Peyer's patch (tissue), 4 donors: ENCODE measurements around the gene MRPL3. TPM values are rescaled to one million over a fixed set of nuclear protein-coding genes. Genes with fewer than 3 reads are reported as not detected.

Experiments used
- DNase-seq, 3 donors: peaks; one replicate each; pipeline ENCODE4 v3.0.0-alpha.2; 2017 to 2019
- H3K27ac ChIP-seq, 4 donors: fragments of 200-600 bp; sonication (generic); one replicate each; pipeline ENCODE4 v1.5.1; 2016 to 2019
- H3K27me3 ChIP-seq, 2 donors: fragments of 200-600 bp; sonication (generic); one replicate each; pipeline ENCODE4 v1.5.1; 2019
- H3K36me3 ChIP-seq, 3 donors: fragments of 200-600 bp; sonication (generic); one replicate each; pipeline ENCODE4 v1.5.1; 2016 to 2019
- H3K4me1 ChIP-seq, 4 donors: fragments of 200-600 bp; sonication (generic); one replicate each; pipeline ENCODE4 v1.5.1; 2016 to 2019
- H3K4me3 ChIP-seq, 4 donors: fragments of 200-600 bp; sonication (generic); 1 replicate in 3 of 4; 2 replicates in 1 of 4; pipeline ENCODE4 v1.5.1; 2016 to 2019; ENCODE audit warnings: mild to moderate bottlenecking in 1 of 4
- H3K9me3 ChIP-seq, 4 donors: fragments of 200-600 bp; sonication (generic); one replicate each; pipeline ENCODE4 v1.5.1; 2016 to 2019; ENCODE audit warnings: mild to moderate bottlenecking in 1 of 4
- POLR2A ChIP-seq, 2 donors: fragments of 450-650 bp; IDR thresholded peaks; one replicate each; pipeline ENCODE4 v1.5.1; 2017; ENCODE audit warnings: antibody characterized with exemption in 2 of 2, mild to moderate bottlenecking in 2 of 2, moderate library complexity in 2 of 2
- total RNA-seq, 4 donors: library from RNA; depleted of rRNA; stranded (reverse); fragments of >200 nt; gene quantifications; one replicate each; pipeline ENCODE4 v1.1.0, GENCODE V29; 2016
- TF ChIP-seq, protein P1 (sequence below), 6 experiments: fragments of 450-650 bp in 4 of 6; fragments of 200-600 bp in 2 of 6; sonication (generic) in 1 of 6; IDR thresholded peaks; one replicate each; pipeline ENCODE4 v1.5.1; 2017 to 2019; ENCODE audit warnings: antibody characterized with exemption in 6 of 6, mild to moderate bottlenecking in 3 of 6, moderate library complexity in 1 of 6

Gene MRPL3
- total RNA-seq, 4 donors from 2014 or later, result 55.9 to 69.5 (median 64.8) TPM

GRCh38 chr3:131480116-131480515 is 22.7 kb downstream of the MRPL3 start:
- peaks cover 0 to 10% (median 0%) of the 10 kb centered on the region in 3 donors for H3K36me3 ChIP-seq
- no peak for TF ChIP-seq POLR2A (IDR thresholded peaks at IDR 0.05)
- TF ChIP-seq, protein P1, sequence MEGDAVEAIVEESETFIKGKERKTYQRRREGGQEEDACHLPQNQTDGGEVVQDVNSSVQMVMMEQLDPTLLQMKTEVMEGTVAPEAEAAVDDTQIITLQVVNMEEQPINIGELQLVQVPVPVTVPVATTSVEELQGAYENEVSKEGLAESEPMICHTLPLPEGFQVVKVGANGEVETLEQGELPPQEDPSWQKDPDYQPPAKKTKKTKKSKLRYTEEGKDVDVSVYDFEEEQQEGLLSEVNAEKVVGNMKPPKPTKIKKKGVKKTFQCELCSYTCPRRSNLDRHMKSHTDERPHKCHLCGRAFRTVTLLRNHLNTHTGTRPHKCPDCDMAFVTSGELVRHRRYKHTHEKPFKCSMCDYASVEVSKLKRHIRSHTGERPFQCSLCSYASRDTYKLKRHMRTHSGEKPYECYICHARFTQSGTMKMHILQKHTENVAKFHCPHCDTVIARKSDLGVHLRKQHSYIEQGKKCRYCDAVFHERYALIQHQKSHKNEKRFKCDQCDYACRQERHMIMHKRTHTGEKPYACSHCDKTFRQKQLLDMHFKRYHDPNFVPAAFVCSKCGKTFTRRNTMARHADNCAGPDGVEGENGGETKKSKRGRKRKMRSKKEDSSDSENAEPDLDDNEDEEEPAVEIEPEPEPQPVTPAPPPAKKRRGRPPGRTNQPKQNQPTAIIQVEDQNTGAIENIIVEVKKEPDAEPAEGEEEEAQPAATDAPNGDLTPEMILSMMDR (IDR thresholded peaks at IDR 0.05), result no peak
- no peak overlapping the region for H3K4me3 ChIP-seq
- no peaks in the 10 kb centered on the region for H3K27me3 ChIP-seq
- no peak overlapping the region for H3K27ac ChIP-seq
- H3K9me3 ChIP-seq, result no peaks in the 10 kb centered on the region
- H3K4me1 ChIP-seq, result no peaks in the 10 kb centered on the region
- no peak for DNase-seq

- H3K4me1 ChIP-seq, result no peaks in the 10 kb centered on the region
- DNase-seq, result no peak
- TF ChIP-seq, protein P1 (IDR thresholded peaks at IDR 0.05), result no peak
- TF ChIP-seq POLR2A (IDR thresholded peaks at IDR 0.05), result no peak
- H3K4me3 ChIP-seq, result no peak overlapping the region
- no peaks in the 10 kb centered on the region for H3K36me3 ChIP-seq
- H3K27ac ChIP-seq, result no peak overlapping the region
- H3K27me3 ChIP-seq, result no peaks in the 10 kb centered on the region
- no peaks in the 10 kb centered on the region for H3K9me3 ChIP-seq
These were observed 25.0 kb downstream of the MRPL3 start for GRCh38 chr3:131477813-131478212.

- Histone ChIP-seq H3K27me3 (no peaks in the 10 kb centered on the region), H3K36me3 (peaks cover 0 to 24% (median 0%) of the 10 kb centered on the region in 3 donors), H3K9me3 (no peaks in the 10 kb centered on the region), H3K4me3 (no peak overlapping the region), H3K27ac (no peak overlapping the region), H3K4me1 (no peaks in the 10 kb centered on the region)
- no peak for DNase-seq
- no peak for TF ChIP-seq POLR2A (IDR thresholded peaks at IDR 0.05)
- TF ChIP-seq, protein P1 (IDR thresholded peaks at IDR 0.05), result no peak
These were observed 28.7 kb downstream of the MRPL3 start for GRCh38 chr3:131474115-131474514.

DNA sequence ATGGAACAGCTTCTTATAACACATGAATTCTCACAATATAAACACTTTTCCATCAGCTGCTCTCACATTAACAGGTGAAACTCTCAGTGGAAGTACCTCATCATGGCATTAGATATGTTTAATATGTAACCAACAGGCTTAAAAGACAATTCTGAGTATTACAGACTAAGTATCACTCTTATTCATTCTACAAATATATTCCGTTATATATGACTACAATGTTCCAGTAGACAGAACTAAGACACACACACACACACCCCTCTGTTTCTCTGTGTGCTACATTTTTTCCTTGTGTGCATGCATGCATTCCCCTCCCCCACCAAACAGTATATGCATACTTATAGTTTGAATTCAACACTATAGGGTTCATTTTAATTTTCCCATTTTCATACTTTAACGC is 32.4 kb downstream of the MRPL3 start:
- no peak overlapping the region for H3K27ac ChIP-seq
- H3K9me3 ChIP-seq, result no peaks in the 10 kb centered on the region
- no peaks in the 10 kb centered on the region for H3K27me3 ChIP-seq
- no peak for DNase-seq
- H3K36me3 ChIP-seq, result peaks cover 0 to 45% (median 0%) of the 10 kb centered on the region in 3 donors
- no peak for TF ChIP-seq POLR2A (IDR thresholded peaks at IDR 0.05)
- TF ChIP-seq, protein P1 (IDR thresholded peaks at IDR 0.05), result no peak
- H3K4me1 ChIP-seq, result no peaks in the 10 kb centered on the region
- H3K4me3 ChIP-seq, result no peak overlapping the region

GRCh38 chr3:131458653-131459052 is 44.1 kb downstream of the MRPL3 start:
- no peaks in the 10 kb centered on the region for H3K9me3 ChIP-seq
- no peak for DNase-seq
- no peak overlapping the region for H3K4me3 ChIP-seq
- H3K27me3 ChIP-seq, result no peaks in the 10 kb centered on the region
- no peak for TF ChIP-seq POLR2A (IDR thresholded peaks at IDR 0.05)
- TF ChIP-seq, protein P1 (IDR thresholded peaks at IDR 0.05), result no peak
- H3K36me3 ChIP-seq, result peaks cover 0 to 30% (median 0%) of the 10 kb centered on the region in 3 donors
- no peak overlapping the region for H3K27ac ChIP-seq
- H3K4me1 ChIP-seq, result no peaks in the 10 kb centered on the region

DNA sequence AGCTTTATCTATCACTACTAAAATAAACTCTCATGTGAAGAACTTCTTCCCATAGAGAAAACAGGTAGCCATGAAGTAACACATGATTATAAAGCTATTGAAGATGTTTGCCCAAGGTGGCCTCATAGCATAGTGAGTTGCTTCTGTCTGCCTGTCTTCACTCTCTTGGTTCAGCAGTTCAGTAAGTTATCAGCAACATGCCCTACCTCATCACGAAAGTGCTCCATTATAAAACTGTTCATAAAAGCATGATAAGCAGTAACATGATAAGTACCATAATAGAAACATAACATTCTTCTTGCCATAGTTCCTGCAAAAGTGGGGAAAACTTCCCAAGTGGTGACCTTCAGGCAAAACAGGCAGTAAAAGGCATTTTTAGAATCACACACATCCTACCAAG is 45.6 kb downstream of the MRPL3 start:
- TF ChIP-seq, protein P1 (IDR thresholded peaks at IDR 0.05), result no peak
- no peak for TF ChIP-seq POLR2A (IDR thresholded peaks at IDR 0.05)
- Histone ChIP-seq H3K4me3 (no peak overlapping the region), H3K27me3 (no peaks in the 10 kb centered on the region), H3K36me3 (peaks cover 0 to 22% (median 0%) of the 10 kb centered on the region in 3 donors), H3K4me1 (no peaks in the 10 kb centered on the region), H3K27ac (no peak overlapping the region), H3K9me3 (no peaks in the 10 kb centered on the region)
- DNase-seq, result no peak
